ENCODE measurements around the gene B4GAT1. TPM values are rescaled to one million over a fixed set of nuclear protein-coding genes. Genes with fewer than 3 reads are reported as not detected.

B4GAT1 gene
- polyA plus RNA-seq, 2 of the 4 experiments (the other 2 are of a cell fraction): 11.0 to 18.0 TPM

GRCh38 chr11:66345316-66345649 lies 2.1 kb downstream of the B4GAT1 start:
- Histone ChIP-seq H3K4me1 (peaks cover 32% of the 10 kb centered on the region), H3K27ac (peak overlapping the region; percentile 77 to 93), H3K4me2 (peak overlapping the region; percentile 77), H3K9me3 (no peaks in the 10 kb centered on the region), H3K4me3 (peak overlapping the region; percentile 88)
- 3% methylated on average over 5 of the region's 7 CpGs for WGBS (ENCODE audit: missing lambda C conversion rate)
- TF ChIP-seq ZNF302 (CRISPR knock-in tag; IDR thresholded peaks at IDR 0.05): no peak
- TF ChIP-seq ZFP36 (IDR thresholded peaks at IDR 0.05; ENCODE audit: borderline replicate concordance, partially characterized antibody): no peak
- no peak for TF ChIP-seq BHLHE40 (IDR thresholded peaks at IDR 0.05; ENCODE audit: low read depth, low read length)
- no peak; the same call in 1 of the 2 replicates for TF ChIP-seq HDAC2 (IDR thresholded peaks at IDR 0.05)
- TF ChIP-seq NR3C1 (IDR thresholded peaks at IDR 0.05): no peak
- no peak for TF ChIP-seq NFE2L2 (conservative IDR thresholded peaks at IDR 0.05; ENCODE audit: low read length)
- no peak for TF ChIP-seq HOXB13 (CRISPR knock-in tag; IDR thresholded peaks at IDR 0.05; ENCODE audit: low read depth)
- no peak for FAIRE-seq
- no peak for DNase-seq (ENCODE audit: low read depth in 1 of 2, low spot score in 1 of 2)
- CTCF ChIA-PET: interaction anchor here (1.1 to 7.9 kb wide), 9 partner anchors 11 to 46 kb away, joined by 3 to 57 read pairs (median 10); partner anchors contain the start of gene RIN1
- POLR2A ChIA-PET: interaction anchor here (1.0 to 2.2 kb wide), 5 partner anchors 9 to 333 kb away, joined by 3 to 12 read pairs (median 4); partner anchors contain the start of genes RIN1 and YIF1A
- ATAC-seq: peak; percentile 11 to 23; a peak in 4 of 6 replicates

- Histone ChIP-seq H3K4me3 (peak within 1 kb of the TSS; percentile 88), H3K27ac (peak within 1 kb of the TSS; percentile 77 to 93), H3K4me2 (peak within 1 kb of the TSS; percentile 93), H3K4me1 (peaks cover 32% of the 10 kb centered on the region), H3K9me3 (no peaks in the 10 kb centered on the region)
- CTCF ChIA-PET: interaction anchor here (1.1 to 7.9 kb wide), 10 partner anchors 11 to 64 kb away, joined by 3 to 57 read pairs (median 9); partner anchors contain the start of gene RIN1
- ATAC-seq (peak; percentile 66 to 85), FAIRE-seq (peak; percentile 43), DNase-seq (ENCODE audit: low read depth in 1 of 2, low spot score in 1 of 2) (peak; percentile 94 to 98)
- POLR2A ChIA-PET: interaction anchor here (0.6 to 2.2 kb wide), 7 partner anchors 9 to 930 kb away, joined by 3 to 12 read pairs (median 4); partner anchors contain the start of genes RIN1 and YIF1A
- TF ChIP-seq ATOH8 (CRISPR knock-in tag; IDR thresholded peaks at IDR 0.05; ENCODE audit: low read depth): no peak
- TF ChIP-seq MAFK (IDR thresholded peaks at IDR 0.05; ENCODE audit: partially characterized antibody): no peak
- TF ChIP-seq EHF (CRISPR knock-in tag; IDR thresholded peaks at IDR 0.05): no peak
- TF ChIP-seq NR3C1 (IDR thresholded peaks at IDR 0.05): no peak
- no peak for TF ChIP-seq RCOR1 (IDR thresholded peaks at IDR 0.05; ENCODE audit: low read depth, low read length)
- no peak for TF ChIP-seq USF2 (IDR thresholded peaks at IDR 0.05)
- TF ChIP-seq PHF8 (IDR thresholded peaks at IDR 0.05; ENCODE audit: borderline replicate concordance, low read depth): peak; percentile 96; the same call in 1 of the 2 replicates
- peak; percentile 97 for TF ChIP-seq POLR2A (IDR thresholded peaks at IDR 0.05; ENCODE audit: low read length)
- no peak for TF ChIP-seq BHLHE40 (IDR thresholded peaks at IDR 0.05; ENCODE audit: low read depth, low read length)
- TF ChIP-seq MYC (IDR thresholded peaks at IDR 0.05; ENCODE audit: borderline replicate concordance, low read length): 0 out of 2 replicates have a peak, but pooled peaks have one; percentile 47
- no peak for TF ChIP-seq NFE2L2 (conservative IDR thresholded peaks at IDR 0.05; ENCODE audit: low read length)
- peak; percentile 85 for TF ChIP-seq KDM5A (IDR thresholded peaks at IDR 0.05)
- TF ChIP-seq NPAS2 (CRISPR knock-in tag; IDR thresholded peaks at IDR 0.05; ENCODE audit: borderline replicate concordance): no peak
- TF ChIP-seq BCL3 (IDR thresholded peaks at IDR 0.05): peak; percentile 67; the same call in 1 of the 3 replicates
- TF ChIP-seq RARB (CRISPR knock-in tag; IDR thresholded peaks at IDR 0.05): no peak
- TF ChIP-seq TFCP2L1 (CRISPR knock-in tag; IDR thresholded peaks at IDR 0.05): no peak
- no peak for TF ChIP-seq RNF2 (IDR thresholded peaks at IDR 0.05; ENCODE audit: borderline replicate concordance, low read depth)
- no peak for TF ChIP-seq ZSCAN20 (CRISPR knock-in tag; IDR thresholded peaks at IDR 0.05)
- TF ChIP-seq JUN (IDR thresholded peaks at IDR 0.05): peak; percentile 73 to 76; a peak in 3 of 5 replicates
- peak; percentile 64 for TF ChIP-seq MAX (IDR thresholded peaks at IDR 0.05)
- TF ChIP-seq PBX3 (IDR thresholded peaks at IDR 0.05): no peak; the same call in 1 of the 2 replicates
- WGBS (ENCODE audit: missing lambda C conversion rate): under 1% methylated on average over 31 of the region's 59 CpGs
Measured at GRCh38 chr11:66344550-66345315, 2.7 kb downstream of the B4GAT1 start, which contains the start of gene BRMS1. Gene BRMS1 (minus strand): TSS chr11:66345104. CDS start chr11:66342234, 2,870 bp downstream.
